Nephron progenitor cell (in vitro differentiated cells): ENCODE data around the gene C10orf90.

Experiments
- DNase-seq: peaks from one replicate; pipeline ENCODE4 v3.0.0; 2021
- H3K27ac Mint-ChIP-seq: 2 replicates; pipeline ENCODE4 v1.8.0; 2021; ENCODE audit warnings: mild to moderate bottlenecking, moderate library complexity, mixed read lengths
- H3K27me3 Mint-ChIP-seq: 2 replicates; pipeline ENCODE4 v1.8.0; 2021; ENCODE audit warnings: mild to moderate bottlenecking, low read depth, mixed read lengths; ENCODE audit not compliant: poor library complexity
- H3K36me3 Mint-ChIP-seq: 2 replicates; pipeline ENCODE4 v1.8.0; 2021; ENCODE audit warnings: low read depth, mixed read lengths
- H3K4me1 Mint-ChIP-seq: 2 replicates; pipeline ENCODE4 v1.8.0; 2021; ENCODE audit warnings: mixed read lengths
- H3K4me3 Mint-ChIP-seq: 2 replicates; pipeline ENCODE4 v1.8.0; 2021; ENCODE audit warnings: mild to moderate bottlenecking, moderate library complexity, mixed read lengths
- H3K9me3 Mint-ChIP-seq: 2 replicates; pipeline ENCODE4 v1.8.0; 2021; ENCODE audit warnings: mild to moderate bottlenecking, moderate library complexity, mixed read lengths
- TF ChIP-seq, protein P1 (sequence below): fragments of 200-600 bp; sonication (generic); IDR thresholded peaks from 2 replicates; pipeline ENCODE4 v1.5.0; 2021; ENCODE audit warnings: antibody characterized with exemption

C10orf90 gene

GRCh38 chr10:126690534-126690933 is 20.0 kb upstream of the C10orf90 start:
- H3K27me3 Mint-ChIP-seq = no peaks in the 10 kb centered on the region
- H3K36me3 Mint-ChIP-seq = no peaks in the 10 kb centered on the region
- no peak for DNase-seq
- no peak overlapping the region for H3K27ac Mint-ChIP-seq
- H3K4me3 Mint-ChIP-seq = no peak overlapping the region
- peaks cover 22% of the 10 kb centered on the region for H3K4me1 Mint-ChIP-seq
- H3K9me3 Mint-ChIP-seq = peaks cover 22% of the 10 kb centered on the region
- TF ChIP-seq, protein P1, sequence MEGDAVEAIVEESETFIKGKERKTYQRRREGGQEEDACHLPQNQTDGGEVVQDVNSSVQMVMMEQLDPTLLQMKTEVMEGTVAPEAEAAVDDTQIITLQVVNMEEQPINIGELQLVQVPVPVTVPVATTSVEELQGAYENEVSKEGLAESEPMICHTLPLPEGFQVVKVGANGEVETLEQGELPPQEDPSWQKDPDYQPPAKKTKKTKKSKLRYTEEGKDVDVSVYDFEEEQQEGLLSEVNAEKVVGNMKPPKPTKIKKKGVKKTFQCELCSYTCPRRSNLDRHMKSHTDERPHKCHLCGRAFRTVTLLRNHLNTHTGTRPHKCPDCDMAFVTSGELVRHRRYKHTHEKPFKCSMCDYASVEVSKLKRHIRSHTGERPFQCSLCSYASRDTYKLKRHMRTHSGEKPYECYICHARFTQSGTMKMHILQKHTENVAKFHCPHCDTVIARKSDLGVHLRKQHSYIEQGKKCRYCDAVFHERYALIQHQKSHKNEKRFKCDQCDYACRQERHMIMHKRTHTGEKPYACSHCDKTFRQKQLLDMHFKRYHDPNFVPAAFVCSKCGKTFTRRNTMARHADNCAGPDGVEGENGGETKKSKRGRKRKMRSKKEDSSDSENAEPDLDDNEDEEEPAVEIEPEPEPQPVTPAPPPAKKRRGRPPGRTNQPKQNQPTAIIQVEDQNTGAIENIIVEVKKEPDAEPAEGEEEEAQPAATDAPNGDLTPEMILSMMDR = no peak

GRCh38 chr10:126689461-126689994 is 19.0 kb upstream of the C10orf90 start:
- no peak for DNase-seq
- H3K27me3 Mint-ChIP-seq = no peaks in the 10 kb centered on the region
- H3K4me1 Mint-ChIP-seq = peaks cover 30% of the 10 kb centered on the region
- H3K36me3 Mint-ChIP-seq = no peaks in the 10 kb centered on the region
- TF ChIP-seq, protein P1 = no peak
- peaks cover 22% of the 10 kb centered on the region for H3K9me3 Mint-ChIP-seq
- H3K27ac Mint-ChIP-seq = no peak overlapping the region
- H3K4me3 Mint-ChIP-seq = no peak overlapping the region

DNA sequence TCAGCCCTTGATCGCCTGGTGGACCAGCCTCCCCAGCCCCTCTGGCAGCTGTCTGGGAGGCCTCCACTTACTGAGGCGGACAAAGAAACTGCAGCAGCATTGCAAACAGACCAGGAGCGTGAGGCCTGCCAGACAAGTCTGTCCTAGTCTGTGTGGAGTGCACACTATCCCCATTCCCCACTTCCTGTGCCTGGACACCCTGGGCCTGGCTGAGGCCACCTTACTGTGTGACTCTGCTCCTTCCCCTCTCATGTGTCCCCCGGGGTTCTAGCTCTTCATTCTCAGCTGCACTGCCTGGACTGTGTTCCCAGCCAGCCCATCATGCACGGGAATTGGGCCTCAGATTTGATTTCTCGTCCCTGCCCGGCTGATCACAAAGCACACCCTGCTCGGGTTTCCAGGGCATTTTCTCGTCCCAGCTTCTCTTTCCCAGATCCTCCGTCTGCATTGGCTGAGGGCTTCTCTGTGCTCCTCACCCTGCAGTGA is 16.7 kb upstream of the C10orf90 start:
- DNase-seq = peak; percentile 13
- H3K36me3 Mint-ChIP-seq = no peaks in the 10 kb centered on the region
- peak overlapping the region; percentile 99 for H3K27ac Mint-ChIP-seq
- H3K27me3 Mint-ChIP-seq = no peaks in the 10 kb centered on the region
- TF ChIP-seq, protein P1 = no peak
- peaks cover 12% of the 10 kb centered on the region for H3K9me3 Mint-ChIP-seq
- peak overlapping the region; percentile 37 for H3K4me3 Mint-ChIP-seq
- peaks cover 30% of the 10 kb centered on the region for H3K4me1 Mint-ChIP-seq

DNA sequence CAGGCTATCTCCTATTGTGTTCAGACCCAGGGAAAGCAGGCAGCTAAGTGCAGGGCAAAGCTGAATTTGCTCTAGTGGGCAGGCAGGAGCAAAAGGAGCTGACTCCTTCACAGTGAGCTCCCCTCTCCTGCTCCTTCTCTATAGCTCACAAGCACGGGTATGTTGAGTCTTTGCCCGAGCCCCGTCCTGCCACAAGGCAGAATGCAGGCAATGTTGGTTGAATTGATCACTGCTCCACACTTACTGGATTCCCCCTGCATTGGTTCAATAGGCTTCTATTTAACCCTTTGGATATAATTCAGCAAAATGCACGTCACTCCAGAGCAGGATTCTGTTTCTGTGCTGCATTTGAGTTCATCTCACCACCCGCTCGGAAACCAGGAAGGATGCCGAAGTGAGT is 16.2 kb upstream of the C10orf90 start:
- Mint-ChIP-seq H3K36me3 (no peaks in the 10 kb centered on the region), H3K4me1 (peaks cover 30% of the 10 kb centered on the region), H3K4me3 (no peak overlapping the region), H3K27ac (peak overlapping the region; percentile 29), H3K27me3 (no peaks in the 10 kb centered on the region), H3K9me3 (peaks cover 7% of the 10 kb centered on the region)
- TF ChIP-seq, protein P1 = no peak
- no peak for DNase-seq

DNA sequence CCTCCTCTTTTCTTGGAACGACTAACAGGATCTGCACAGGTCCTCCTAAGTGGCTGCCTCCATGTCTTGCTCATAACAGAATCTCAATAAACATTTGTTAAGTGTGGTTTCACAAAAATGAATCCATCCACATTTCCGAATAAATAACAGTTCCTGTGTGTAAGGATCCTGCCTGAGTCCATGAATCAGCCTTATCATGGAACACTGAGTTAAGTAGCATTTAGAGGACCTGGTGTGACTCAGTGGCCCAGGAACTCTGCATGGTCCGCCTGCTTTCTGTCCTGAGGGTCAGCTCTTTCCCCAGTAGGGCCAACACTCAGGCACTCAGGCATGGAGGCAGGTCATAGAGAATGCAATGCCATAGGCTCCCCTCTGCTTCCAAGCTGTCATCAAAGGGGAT is 15.8 kb upstream of the C10orf90 start:
- Mint-ChIP-seq H3K36me3 (no peaks in the 10 kb centered on the region), H3K4me1 (peaks cover 30% of the 10 kb centered on the region), H3K9me3 (peaks cover 5% of the 10 kb centered on the region), H3K27ac (no peak overlapping the region), H3K4me3 (no peak overlapping the region), H3K27me3 (no peaks in the 10 kb centered on the region)
- DNase-seq = no peak
- TF ChIP-seq, protein P1 = no peak

DNA sequence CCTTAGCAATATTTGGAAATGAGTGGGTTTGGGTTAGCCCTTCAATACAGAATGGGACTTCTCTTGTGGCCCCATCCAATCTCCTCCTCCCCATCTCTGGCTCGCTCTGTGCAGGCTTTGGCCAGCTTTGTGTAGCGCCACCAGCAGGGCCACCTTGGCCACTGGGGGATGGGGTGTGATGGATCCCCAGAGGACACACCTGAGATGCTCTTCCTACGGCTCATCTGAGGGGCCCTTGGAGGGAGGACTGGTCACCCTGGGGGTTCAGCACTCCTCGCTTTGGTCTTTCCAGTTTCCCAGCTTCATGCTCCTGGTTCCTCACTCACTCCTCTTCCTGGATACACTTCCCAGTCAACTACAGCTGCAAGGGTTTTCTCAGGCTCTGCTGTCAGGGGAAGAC is 15.3 kb upstream of the C10orf90 start:
- no peak for DNase-seq
- H3K27me3 Mint-ChIP-seq = no peaks in the 10 kb centered on the region
- no peak overlapping the region for H3K4me3 Mint-ChIP-seq
- H3K27ac Mint-ChIP-seq = peak overlapping the region; percentile 53
- H3K36me3 Mint-ChIP-seq = no peaks in the 10 kb centered on the region
- H3K9me3 Mint-ChIP-seq = no peaks in the 10 kb centered on the region
- TF ChIP-seq, protein P1 = no peak
- peaks cover 30% of the 10 kb centered on the region for H3K4me1 Mint-ChIP-seq
